Measurements from ENCODE around the gene ZNF491.
A peak's percentile ranks its signal among the peaks of the same experiment; 100 is the strongest.
"Not testable (repeated sequence)": the region's sequence is repeated elsewhere in the genome, so short reads cannot be mapped to it uniquely, and the experiment has no call there.

The ZNF491 gene

GRCh38 chr19:11848594-11849469 is 50.5 kb downstream of the ZNF491 start, which contains the start of gene ZNF439:
ZNF439 (plus strand) TSS chr19:11848726; CDS start chr19:11848868, 142 bp downstream.
- no peak for TF ChIP-seq CTCF (IDR thresholded peaks at IDR 0.05; ENCODE audit: insufficient read depth, low read length, poor library complexity, severe bottlenecking)
- peak within 1 kb of the TSS; percentile 81 for H3K4me3 ChIP-seq (replicated peaks; ENCODE audit: low read depth, low read length)
- no peaks in the 10 kb centered on the region for H3K27me3 ChIP-seq (replicated peaks; ENCODE audit: control insufficient read depth, insufficient read depth, low read length)
- H3K36me3 ChIP-seq (ENCODE audit: control insufficient read depth, insufficient read depth, low read length): no peaks in the 10 kb centered on the region
- peak; percentile 84 for DNase-seq (ENCODE audit: extremely low read depth, insufficient read length)

DNA sequence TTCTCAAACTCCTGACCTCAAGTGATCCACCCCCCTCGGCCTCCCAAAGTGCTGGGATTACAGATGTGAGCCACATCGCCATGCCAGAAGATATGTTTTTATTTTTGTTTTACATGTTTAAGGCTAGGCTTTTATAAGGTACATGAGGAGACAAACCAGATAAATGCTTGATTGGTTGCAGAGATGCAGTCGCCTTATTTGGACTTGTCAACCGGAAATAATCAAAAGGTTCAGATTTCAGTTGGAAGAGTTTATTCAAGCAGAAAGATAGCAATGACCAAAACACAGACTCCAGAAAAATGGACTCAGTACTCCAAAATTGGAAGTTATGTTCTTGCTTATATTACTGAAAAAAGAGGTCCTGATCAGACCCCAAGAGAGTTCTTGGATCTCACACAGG is 52.0 kb downstream of the ZNF491 start:
- not testable (repeated sequence) for DNase-seq (ENCODE audit: extremely low read depth, insufficient read length); H3K36me3 ChIP-seq (ENCODE audit: control insufficient read depth, insufficient read depth, low read length); H3K4me3 ChIP-seq (replicated peaks; ENCODE audit: low read depth, low read length); H3K27me3 ChIP-seq (replicated peaks; ENCODE audit: control insufficient read depth, insufficient read depth, low read length)

DNA sequence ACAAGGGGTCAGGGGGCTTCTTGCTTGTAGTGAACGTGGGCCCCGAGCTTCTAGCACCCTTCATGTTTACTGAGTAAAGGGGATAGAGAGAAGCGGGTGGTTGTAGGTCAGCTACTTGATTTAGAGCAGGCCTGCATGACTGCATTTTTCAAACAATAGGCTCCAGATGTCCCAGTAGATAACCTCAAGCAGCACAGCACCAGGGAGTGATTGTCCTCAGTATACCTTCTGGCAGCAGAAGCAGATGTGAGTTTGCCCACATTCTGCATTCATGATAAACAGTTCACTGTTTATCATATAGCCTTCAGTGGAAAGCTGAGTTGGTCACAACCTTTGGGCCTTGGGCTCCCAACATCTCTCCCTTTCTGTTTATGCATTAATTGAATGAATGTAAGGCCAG is 55.0 kb downstream of the ZNF491 start:
- no peak for TF ChIP-seq CTCF (IDR thresholded peaks at IDR 0.05; ENCODE audit: insufficient read depth, low read length, poor library complexity, severe bottlenecking)
- Histone ChIP-seq H3K27me3 (replicated peaks; ENCODE audit: control insufficient read depth, insufficient read depth, low read length) (no peaks in the 10 kb centered on the region), H3K4me3 (replicated peaks; ENCODE audit: low read depth, low read length) (no peak overlapping the region), H3K36me3 (ENCODE audit: control insufficient read depth, insufficient read depth, low read length) (no peaks in the 10 kb centered on the region; the same call in none of the 2 replicates)
- DNase-seq (ENCODE audit: extremely low read depth, insufficient read length): no peak

DNA sequence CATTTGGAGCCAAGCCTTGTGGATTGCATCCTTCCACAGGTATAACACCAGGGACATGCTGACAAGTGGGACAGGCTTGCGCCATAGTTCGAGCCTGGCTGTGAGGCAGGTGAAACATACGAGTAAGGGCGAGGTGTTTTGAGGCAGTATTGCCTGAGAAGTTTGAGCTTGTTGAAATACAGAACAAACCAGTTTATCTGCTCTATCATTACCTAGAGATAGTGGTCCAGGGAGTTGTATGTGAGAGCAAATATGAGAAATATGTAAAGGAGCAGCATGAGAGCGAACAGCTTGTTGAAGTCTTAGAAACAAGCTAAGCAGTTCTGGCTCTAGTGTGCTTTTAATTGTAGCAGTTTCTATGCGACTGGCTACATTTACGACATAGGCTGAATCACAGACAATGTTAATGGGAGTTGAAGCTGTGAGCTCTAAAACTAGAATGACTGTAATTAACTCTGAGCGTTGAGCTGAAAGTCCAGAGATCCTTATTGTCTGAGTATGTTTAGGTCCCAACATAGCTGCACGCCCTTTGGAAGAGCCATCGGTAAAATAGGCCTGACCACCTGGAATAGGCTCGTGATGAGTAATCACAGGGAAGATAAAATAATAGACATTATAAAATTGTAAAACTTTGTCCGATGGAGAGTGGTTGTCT is 58.4 kb downstream of the ZNF491 start:
- no peaks in the 10 kb centered on the region for H3K27me3 ChIP-seq (replicated peaks; ENCODE audit: control insufficient read depth, insufficient read depth, low read length)
- H3K36me3 ChIP-seq (ENCODE audit: control insufficient read depth, insufficient read depth, low read length): no peaks in the 10 kb centered on the region; the same call in none of the 2 replicates
- DNase-seq (ENCODE audit: extremely low read depth, insufficient read length): no peak
- no peak overlapping the region for H3K4me3 ChIP-seq (replicated peaks; ENCODE audit: low read depth, low read length)
- no peak for TF ChIP-seq CTCF (IDR thresholded peaks at IDR 0.05; ENCODE audit: insufficient read depth, low read length, poor library complexity, severe bottlenecking)
